Right lobe of liver (tissue), 6 donors: Measurements from ENCODE around the gene PYCARD. TPM values are rescaled to one million over a fixed set of nuclear protein-coding genes. Genes with fewer than 3 reads are reported as not detected.

ENCODE experiments used
- ATAC-seq, 4 donors: fragments of 200-7000 bp; cut with Tn5 transposase; one replicate each; pipeline ENCODE4 v1.9.1; 2020; ENCODE audit warnings: mild to moderate bottlenecking in 4 of 4, moderate library complexity in 4 of 4
- DNase-seq, 3 donors: peaks; one replicate each; pipeline ENCODE4 v3.0.0-alpha.2; 2020
- H3K27ac ChIP-seq, 3 donors: fragments of 200-600 bp; one replicate each; pipeline ENCODE4 v1.8.0; 2022
- H3K27me3 ChIP-seq, 2 donors: fragments of 200-600 bp; one replicate each; pipeline ENCODE4 v1.8.0; 2022
- H3K36me3 ChIP-seq, 4 donors: fragments of 200-600 bp; sonication (generic) in 1 of 4; one replicate each; pipeline versions ENCODE4 v1.5.1 to v1.8.0; 2017 to 2022; ENCODE audit warnings: control low read depth in 1 of 4
- H3K4me1 ChIP-seq, 4 donors: fragments of 200-600 bp; sonication (generic) in 1 of 4; one replicate each; pipeline versions ENCODE4 v1.5.1 to v1.8.0; 2017 to 2022; ENCODE audit warnings: control low read depth in 1 of 4
- H3K4me3 ChIP-seq, 3 donors: fragments of 200-600 bp; one replicate each; pipeline ENCODE4 v1.8.0; 2022
- H3K9me3 ChIP-seq, 4 donors: fragments of 200-600 bp; sonication (generic) in 1 of 4; one replicate each; pipeline versions ENCODE4 v1.5.1 to v1.8.0; 2017 to 2022; ENCODE audit warnings: control low read depth in 1 of 4
- POLR2A ChIP-seq: fragments of 450-650 bp; IDR thresholded peaks from one replicate; pipeline ENCODE4 v1.6.1; 2017; ENCODE audit warnings: antibody characterized with exemption, mild to moderate bottlenecking
- whole genome bisulfite sequencing: methylation state at CpG from one replicate; pipeline ENCODE4 v1.1.6; 2018; ENCODE audit warnings: low coverage, low lambda C conversion rate; ENCODE audit not compliant: insufficient coverage; ENCODE audit errors: missing lambda C conversion rate; 5-methylcytosine and 5-hydroxymethylcytosine counted together
- intact Hi-C, 2 donors: fragments of 100-400 bp; cut with DNase I; formaldehyde crosslinking; loops; one replicate each; pipeline versions ENCODE4 v1.11.2 to v1.14.1; 2022
- total RNA-seq, 6 experiments: library from RNA; depleted of rRNA in 2 of 6; stranded (reverse); fragments of >200 nt in 2 of 6; fragmentation: NEBNext Ultra II Directional in 3 of 6; extraction: Animal tissue kit (Norgen Biotek cat#: 25700) in 3 of 6; gene quantifications; one replicate each; pipeline versions ENCODE4 v1.1.0 to v1.2.4, GENCODE V29; 2016 to 2023
- TF ChIP-seq, protein P1 (sequence below), 4 donors: fragments of 200-600 bp in 3 of 4; fragments of 450-650 bp in 1 of 4; IDR thresholded peaks; one replicate each; pipeline versions ENCODE4 v1.5.1 to v1.8.0; 2016 to 2022; ENCODE audit warnings: antibody characterized with exemption in 4 of 4, mild to moderate bottlenecking in 2 of 4
- donor health status: DM: no; HTN: yes; CAD: no.
- donor health status: DM: no; HTN: no; CAD: no.
- donor health status: DM: no; HTN: no; CAD: no.
- donor health status: DM: no; HTN: yes; CAD: no.
- donor health status: DM: no; HTN: yes; CAD: no.

PYCARD gene
- total RNA-seq, 6 experiments from 2014 or later = 5.7 to 14.9 (median 9.6) TPM

DNA sequence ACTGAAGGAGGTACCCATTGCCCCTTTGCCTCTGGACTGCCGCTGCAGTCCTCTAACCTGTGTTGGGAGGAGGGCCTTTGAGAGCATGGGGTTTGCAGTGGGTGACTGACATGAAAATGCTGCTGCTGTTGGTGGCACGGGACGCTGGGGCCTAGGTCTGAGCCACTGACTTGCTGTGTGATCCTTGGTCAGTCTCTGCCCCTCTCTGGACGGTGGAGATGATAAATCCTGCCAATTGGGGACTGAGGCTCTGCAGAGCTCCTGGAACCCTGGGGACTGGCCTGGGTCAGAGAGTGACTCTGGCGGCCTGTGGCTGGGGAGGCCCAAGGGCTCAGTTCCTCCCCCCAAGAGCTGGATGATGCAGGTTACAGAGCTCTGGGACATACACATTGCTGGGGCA, 20.5 kb upstream of the PYCARD start:
- ATAC-seq = no peak
- TF ChIP-seq, protein P1, sequence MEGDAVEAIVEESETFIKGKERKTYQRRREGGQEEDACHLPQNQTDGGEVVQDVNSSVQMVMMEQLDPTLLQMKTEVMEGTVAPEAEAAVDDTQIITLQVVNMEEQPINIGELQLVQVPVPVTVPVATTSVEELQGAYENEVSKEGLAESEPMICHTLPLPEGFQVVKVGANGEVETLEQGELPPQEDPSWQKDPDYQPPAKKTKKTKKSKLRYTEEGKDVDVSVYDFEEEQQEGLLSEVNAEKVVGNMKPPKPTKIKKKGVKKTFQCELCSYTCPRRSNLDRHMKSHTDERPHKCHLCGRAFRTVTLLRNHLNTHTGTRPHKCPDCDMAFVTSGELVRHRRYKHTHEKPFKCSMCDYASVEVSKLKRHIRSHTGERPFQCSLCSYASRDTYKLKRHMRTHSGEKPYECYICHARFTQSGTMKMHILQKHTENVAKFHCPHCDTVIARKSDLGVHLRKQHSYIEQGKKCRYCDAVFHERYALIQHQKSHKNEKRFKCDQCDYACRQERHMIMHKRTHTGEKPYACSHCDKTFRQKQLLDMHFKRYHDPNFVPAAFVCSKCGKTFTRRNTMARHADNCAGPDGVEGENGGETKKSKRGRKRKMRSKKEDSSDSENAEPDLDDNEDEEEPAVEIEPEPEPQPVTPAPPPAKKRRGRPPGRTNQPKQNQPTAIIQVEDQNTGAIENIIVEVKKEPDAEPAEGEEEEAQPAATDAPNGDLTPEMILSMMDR (IDR thresholded peaks at IDR 0.05) = no peak
- TF ChIP-seq POLR2A = no peak
- intact Hi-C loops = loop anchor here in 1 of 2 donors (10.0 kb wide), 1 partner anchor 132 kb away; the partner anchor contains the start of gene ITGAX

DNA sequence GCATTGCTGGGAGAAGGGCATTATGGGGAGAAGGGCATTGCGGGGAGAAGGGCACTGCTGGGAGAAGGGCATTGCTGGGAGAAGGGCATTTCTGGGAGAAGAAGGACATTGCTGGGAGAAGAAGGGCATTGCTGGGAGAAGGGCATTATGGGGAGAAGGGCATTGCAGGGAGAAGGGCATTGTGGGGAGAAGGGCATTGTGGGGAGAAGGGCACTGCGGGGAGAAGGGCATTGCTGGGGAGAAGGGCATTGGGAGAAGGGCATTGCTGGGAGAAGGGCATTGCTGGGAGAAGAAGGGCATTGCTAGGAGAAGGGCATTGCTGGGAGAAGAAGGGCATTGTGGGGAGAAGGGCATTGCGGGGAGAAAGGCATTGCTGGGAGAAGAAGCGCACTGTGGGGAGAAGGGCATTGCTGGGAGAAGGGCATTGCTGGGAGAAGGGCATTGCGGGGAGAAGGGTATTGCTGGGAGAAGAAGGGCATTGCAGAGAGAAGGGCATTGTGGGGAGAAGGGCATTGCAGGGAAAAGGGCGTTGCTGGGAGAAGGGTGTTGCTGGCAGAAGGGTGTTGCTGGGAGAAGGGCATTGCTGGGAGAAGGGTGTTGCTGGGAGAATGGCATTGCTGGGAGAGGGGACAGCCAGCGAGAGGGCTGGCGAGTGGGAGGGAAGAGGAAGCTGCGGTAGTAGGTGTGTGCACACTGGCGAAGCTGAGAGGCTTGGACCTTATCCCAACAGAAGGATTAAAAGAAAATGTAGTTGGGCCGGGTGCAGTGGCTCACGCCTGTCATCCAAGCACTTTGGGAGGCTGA, 19.0 kb upstream of the PYCARD start:
- H3K36me3 ChIP-seq = no peaks in the 10 kb centered on the region
- no peak for TF ChIP-seq POLR2A
- TF ChIP-seq, protein P1 (IDR thresholded peaks at IDR 0.05) = no peak
- DNase-seq = no peak
- H3K4me3 ChIP-seq = no peak overlapping the region
- H3K9me3 ChIP-seq = no peaks in the 10 kb centered on the region
- intact Hi-C loops = loop anchor here in 1 of 2 donors (10.0 kb wide), 1 partner anchor 133 kb away; the partner anchor contains the start of gene ITGAX
- peaks cover 0 to under 1% (median 0%) of the 10 kb centered on the region in 4 donors for H3K4me1 ChIP-seq
- no peak overlapping the region for H3K27ac ChIP-seq
- 58% methylated on average over 10 of the region's 12 CpGs for WGBS
- H3K27me3 ChIP-seq = no peaks in the 10 kb centered on the region
- ATAC-seq = no peak

More for the DNA sequence above, 20.5 kb upstream of the PYCARD start:
- DNase-seq = no peak
- no peaks in the 10 kb centered on the region for H3K36me3 ChIP-seq
- 100% methylated on average over 1 of the region's 5 CpGs for WGBS
- H3K27ac ChIP-seq = no peak overlapping the region
- H3K4me1 ChIP-seq = no peaks in the 10 kb centered on the region
- no peak overlapping the region for H3K4me3 ChIP-seq
- no peaks in the 10 kb centered on the region for H3K27me3 ChIP-seq
- H3K9me3 ChIP-seq = no peaks in the 10 kb centered on the region

DNA sequence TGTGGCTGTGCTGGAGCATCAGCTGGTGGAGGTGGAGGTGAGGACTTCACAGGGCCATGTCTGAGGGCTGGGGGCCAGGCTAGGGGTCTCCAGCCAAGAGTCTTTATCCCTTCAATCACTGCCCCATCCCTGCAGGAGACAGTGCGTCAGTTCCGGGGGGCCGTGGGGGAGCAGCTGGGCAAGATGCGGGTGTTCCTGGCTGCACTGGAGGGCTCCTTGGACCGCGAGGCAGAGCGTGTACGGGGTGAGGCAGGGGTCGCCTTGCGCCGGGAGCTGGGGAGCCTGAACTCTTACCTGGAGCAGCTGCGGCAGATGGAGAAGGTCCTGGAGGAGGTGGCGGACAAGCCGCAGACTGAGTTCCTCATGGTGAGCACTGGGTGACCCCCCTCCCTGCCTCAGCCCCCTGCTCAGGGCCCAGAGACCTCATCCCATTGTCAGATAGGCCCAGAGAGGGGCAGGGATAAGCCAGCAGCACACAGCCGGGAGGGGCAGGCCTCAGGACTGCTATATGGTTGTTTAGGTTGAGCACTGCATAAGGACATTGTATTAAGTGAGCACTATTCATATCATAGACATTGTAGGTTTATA, 16.7 kb upstream of the PYCARD start:
- Histone ChIP-seq H3K27me3 (no peaks in the 10 kb centered on the region), H3K27ac (no peak overlapping the region), H3K36me3 (no peaks in the 10 kb centered on the region), H3K4me3 (no peak overlapping the region), H3K4me1 (peaks cover 0 to 20% (median 0%) of the 10 kb centered on the region in 4 donors), H3K9me3 (no peaks in the 10 kb centered on the region)
- no peak for DNase-seq
- TF ChIP-seq, protein P1 (IDR thresholded peaks at IDR 0.05) = no peak
- WGBS = 33% methylated on average over 1 of the region's 15 CpGs
- ATAC-seq = no peak
- intact Hi-C loops = no loop called here

DNA sequence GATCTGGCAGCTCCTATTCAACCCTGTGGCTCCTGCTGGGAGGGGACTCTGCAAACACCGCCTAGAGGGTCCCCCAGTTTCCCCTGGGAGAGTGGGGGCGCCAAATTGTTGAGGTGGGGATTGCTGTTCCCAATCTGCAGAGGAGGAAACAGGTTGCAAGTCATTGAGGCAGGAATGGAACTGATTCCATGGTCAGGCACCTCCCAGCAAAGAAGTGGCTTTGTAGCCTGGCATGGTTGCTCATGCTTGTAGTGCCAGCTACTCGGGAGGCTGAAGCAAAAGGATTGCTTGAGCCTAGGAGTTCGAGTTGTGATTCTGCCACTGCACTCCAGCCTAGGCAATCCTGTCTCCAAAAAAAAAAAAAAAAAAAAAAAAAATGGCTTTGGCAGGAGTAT, 14.6 kb upstream of the PYCARD start:
- Histone ChIP-seq H3K9me3 (no peaks in the 10 kb centered on the region), H3K27ac (no peak overlapping the region), H3K36me3 (no peaks in the 10 kb centered on the region), H3K27me3 (no peaks in the 10 kb centered on the region), H3K4me1 (peaks cover 0 to 20% (median 0%) of the 10 kb centered on the region in 4 donors), H3K4me3 (no peak overlapping the region)
- intact Hi-C loops = no loop called here
- WGBS = no CpG with 5 or more reads among the region's 4 CpGs
- TF ChIP-seq POLR2A = no peak
- TF ChIP-seq, protein P1 (IDR thresholded peaks at IDR 0.05) = no peak
- DNase-seq (peak in 1 of 3 donors; percentile 3), ATAC-seq (no peak)
